Fibroblast of the aortic adventitia (primary cell): Measurements from ENCODE around the gene RAB23. TPM values are rescaled to one million over a fixed set of nuclear protein-coding genes. Genes with fewer than 3 reads are reported as not detected.

Source experiments
- DNase-seq: peaks from one replicate; pipeline ENCODE4 v3.0.0-alpha.2; 2010; ENCODE audit warnings: low read depth
- H3K4me3 ChIP-seq: 2 replicates; pipeline ENCODE4 v1.5.1; 2011; ENCODE audit warnings: low read depth, mild to moderate bottlenecking, control low read depth, low read length, moderate library complexity
- CTCF ChIP-seq: IDR thresholded peaks from 2 replicates; pipeline ENCODE4 v1.5.1; 2011; ENCODE audit warnings: mild to moderate bottlenecking, low read length, control low read depth, inconsistent platforms; ENCODE audit not compliant: insufficient read depth
- total RNA-seq: library from RNA; depleted of rRNA; stranded (reverse); fragments of >200 nt; gene quantifications from 2 replicates; pipeline ENCODE4 v1.2.3, GENCODE V29; 2012; ENCODE audit warnings: low replicate concordance

The RAB23 gene
- total RNA-seq, 1 donor, result 59.7 TPM

GRCh38 chr6:57262488-57262887 lies 40.4 kb upstream of the RAB23 start:
- TF ChIP-seq CTCF, result no peak
- H3K4me3 ChIP-seq, result no peak overlapping the region
- peak; percentile 75 for DNase-seq

DNA sequence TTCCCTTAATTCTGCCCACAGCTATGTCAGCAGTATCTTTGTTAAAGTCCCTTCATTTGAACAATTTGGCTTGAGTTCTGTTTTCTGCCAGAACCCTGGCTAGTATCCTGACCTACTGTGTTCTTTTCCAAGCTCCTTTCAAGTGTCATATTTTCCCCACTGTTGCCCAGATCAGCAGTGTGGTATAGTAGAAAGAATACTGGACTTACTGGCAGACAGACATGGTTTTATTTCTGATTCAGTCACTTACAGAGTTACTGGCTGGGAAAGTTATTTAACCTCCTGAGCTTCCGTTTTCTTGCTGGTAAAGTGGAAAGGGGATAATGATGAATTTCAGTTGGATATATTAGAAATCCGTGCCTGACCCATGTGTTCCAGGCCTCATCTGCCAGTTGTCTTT lies 39.8 kb upstream of the RAB23 start:
- TF ChIP-seq CTCF, result no peak
- no peak overlapping the region for H3K4me3 ChIP-seq
- DNase-seq, result peak; percentile 70

- no peak overlapping the region for H3K4me3 ChIP-seq
- no peak for TF ChIP-seq CTCF
- DNase-seq, result no peak
Measured at GRCh38 chr6:57259064-57259463, 37.0 kb upstream of the RAB23 start.

DNA sequence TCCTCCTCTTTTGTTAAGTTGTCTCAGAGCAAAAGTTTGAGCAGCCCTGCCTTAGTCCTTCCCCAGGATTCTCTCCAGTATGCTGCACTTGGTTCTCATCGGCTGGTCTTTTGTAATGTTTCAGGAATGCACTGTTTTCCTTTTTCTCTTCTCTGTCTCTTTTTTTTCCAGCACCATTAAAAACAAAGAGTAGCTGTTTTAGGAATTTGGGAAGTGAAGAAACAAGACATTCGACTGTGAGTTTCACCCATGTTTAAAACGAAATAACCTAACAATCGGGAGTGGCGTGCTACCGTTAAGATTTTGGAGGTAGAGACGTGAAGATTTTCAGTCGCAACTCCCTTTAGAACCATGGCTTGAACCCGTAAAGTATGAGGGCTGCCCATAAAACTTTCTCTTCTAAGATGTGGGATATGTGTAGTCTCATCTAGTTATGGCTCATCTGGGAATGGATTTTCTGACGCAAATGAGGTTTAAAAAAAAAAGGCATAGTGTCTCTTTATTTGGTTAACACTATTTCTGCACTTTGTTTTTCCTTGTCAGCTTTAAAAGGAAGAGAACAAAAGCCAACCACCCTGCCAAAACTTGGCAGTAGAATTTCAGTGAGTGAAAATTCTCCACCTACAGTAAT lies 35.9 kb upstream of the RAB23 start:
- no peak for TF ChIP-seq CTCF
- peak overlapping the region; percentile 40 for H3K4me3 ChIP-seq
- DNase-seq, result peak; percentile 91

DNA sequence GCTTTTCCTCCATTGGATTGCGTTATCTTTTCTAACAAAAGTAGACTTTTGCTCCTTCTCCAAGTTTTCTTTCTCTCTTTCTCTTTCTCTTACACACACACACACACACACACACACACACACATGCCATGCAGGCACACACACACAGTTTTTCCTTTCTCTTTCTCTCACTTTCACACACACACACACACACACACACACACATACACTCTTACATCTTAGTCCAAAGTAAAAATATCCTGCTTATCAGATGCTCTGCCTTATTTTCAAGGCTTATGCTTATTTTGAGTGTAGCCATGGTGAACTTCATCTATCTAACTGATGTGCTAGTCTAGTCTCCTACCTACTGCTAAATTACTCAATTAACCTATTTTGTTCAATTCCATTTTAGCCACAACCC lies 34.4 kb upstream of the RAB23 start:
- no peak for TF ChIP-seq CTCF
- DNase-seq, result peak; percentile 51
- H3K4me3 ChIP-seq, result no peak overlapping the region

- H3K4me3 ChIP-seq, result no peak overlapping the region
- no peak for TF ChIP-seq CTCF
- no peak for DNase-seq
Measured at GRCh38 chr6:57255451-57256169, 33.5 kb upstream of the RAB23 start.
